Measurements from ENCODE around the gene PLPP4.

The PLPP4 gene

GRCh38 chr10:120456626-120457430, at the start of gene PLPP4:
TSS of gene PLPP4 (plus strand) at chr10:120457227. CDS start at chr10:120457306, 79 bp downstream.
- Histone ChIP-seq H3K9ac (ENCODE audit: low read depth, low read length) (peak within 1 kb of the TSS; percentile 24), H3K9me3 (ENCODE audit: control insufficient read depth, insufficient read depth, low read length) (no peaks in the 10 kb centered on the region), H3K36me3 (ENCODE audit: control insufficient read depth, insufficient read depth, low read length) (no peaks in the 10 kb centered on the region), H3K4me1 (ENCODE audit: control insufficient read depth, insufficient read depth, low read length) (peaks cover 4% of the 10 kb centered on the region), H3K27me3 (ENCODE audit: control insufficient read depth, insufficient read depth, low read length) (peaks cover 67% of the 10 kb centered on the region), H3K4me3 (ENCODE audit: low read depth, low read length) (peak within 1 kb of the TSS; percentile 63)

- Histone ChIP-seq H3K36me3 (ENCODE audit: control insufficient read depth, insufficient read depth, low read length) (no peaks in the 10 kb centered on the region), H3K4me3 (ENCODE audit: low read depth, low read length) (no peak overlapping the region), H3K9ac (ENCODE audit: low read depth, low read length) (no peak overlapping the region), H3K27me3 (ENCODE audit: control insufficient read depth, insufficient read depth, low read length) (no peaks in the 10 kb centered on the region), H3K4me1 (ENCODE audit: control insufficient read depth, insufficient read depth, low read length) (no peaks in the 10 kb centered on the region), H3K9me3 (ENCODE audit: control insufficient read depth, insufficient read depth, low read length) (no peaks in the 10 kb centered on the region)
These were observed 47.2 kb upstream of the PLPP4 start for GRCh38 chr10:120409816-120410215.

GRCh38 chr10:120414946-120415345, 42.1 kb upstream of the PLPP4 start:
- Histone ChIP-seq H3K4me1 (ENCODE audit: control insufficient read depth, insufficient read depth, low read length) (no peaks in the 10 kb centered on the region), H3K27me3 (ENCODE audit: control insufficient read depth, insufficient read depth, low read length) (no peaks in the 10 kb centered on the region), H3K36me3 (ENCODE audit: control insufficient read depth, insufficient read depth, low read length) (no peaks in the 10 kb centered on the region), H3K9me3 (ENCODE audit: control insufficient read depth, insufficient read depth, low read length) (no peaks in the 10 kb centered on the region), H3K9ac (ENCODE audit: low read depth, low read length) (no peak overlapping the region), H3K4me3 (ENCODE audit: low read depth, low read length) (no peak overlapping the region)

GRCh38 chr10:120415709-120416330, 41.2 kb upstream of the PLPP4 start:
- no peak overlapping the region for H3K4me3 ChIP-seq (ENCODE audit: low read depth, low read length)
- H3K9me3 ChIP-seq (ENCODE audit: control insufficient read depth, insufficient read depth, low read length) = no peaks in the 10 kb centered on the region
- H3K9ac ChIP-seq (ENCODE audit: low read depth, low read length) = no peak overlapping the region
- H3K4me1 ChIP-seq (ENCODE audit: control insufficient read depth, insufficient read depth, low read length) = no peaks in the 10 kb centered on the region
- no peaks in the 10 kb centered on the region for H3K27me3 ChIP-seq (ENCODE audit: control insufficient read depth, insufficient read depth, low read length)
- no peaks in the 10 kb centered on the region for H3K36me3 ChIP-seq (ENCODE audit: control insufficient read depth, insufficient read depth, low read length)

GRCh38 chr10:120420421-120420820, 36.6 kb upstream of the PLPP4 start:
- Histone ChIP-seq H3K4me1 (ENCODE audit: control insufficient read depth, insufficient read depth, low read length) (no peaks in the 10 kb centered on the region), H3K36me3 (ENCODE audit: control insufficient read depth, insufficient read depth, low read length) (no peaks in the 10 kb centered on the region), H3K27me3 (ENCODE audit: control insufficient read depth, insufficient read depth, low read length) (no peaks in the 10 kb centered on the region), H3K9me3 (ENCODE audit: control insufficient read depth, insufficient read depth, low read length) (no peaks in the 10 kb centered on the region), H3K9ac (ENCODE audit: low read depth, low read length) (no peak overlapping the region), H3K4me3 (ENCODE audit: low read depth, low read length) (no peak overlapping the region)

- Histone ChIP-seq H3K4me1 (ENCODE audit: control insufficient read depth, insufficient read depth, low read length) (no peaks in the 10 kb centered on the region), H3K9me3 (ENCODE audit: control insufficient read depth, insufficient read depth, low read length) (no peaks in the 10 kb centered on the region), H3K4me3 (ENCODE audit: low read depth, low read length) (no peak overlapping the region), H3K9ac (ENCODE audit: low read depth, low read length) (no peak overlapping the region), H3K36me3 (ENCODE audit: control insufficient read depth, insufficient read depth, low read length) (no peaks in the 10 kb centered on the region), H3K27me3 (ENCODE audit: control insufficient read depth, insufficient read depth, low read length) (no peaks in the 10 kb centered on the region)
These were observed 35.8 kb upstream of the PLPP4 start for GRCh38 chr10:120421250-120421649.

- no peaks in the 10 kb centered on the region for H3K4me1 ChIP-seq (ENCODE audit: control insufficient read depth, insufficient read depth, low read length)
- no peaks in the 10 kb centered on the region for H3K27me3 ChIP-seq (ENCODE audit: control insufficient read depth, insufficient read depth, low read length)
- no peaks in the 10 kb centered on the region for H3K36me3 ChIP-seq (ENCODE audit: control insufficient read depth, insufficient read depth, low read length)
These were observed 34.6 kb upstream of the PLPP4 start for GRCh38 chr10:120422457-120422856.

GRCh38 chr10:120423431-120424197, 33.4 kb upstream of the PLPP4 start:
- H3K36me3 ChIP-seq (ENCODE audit: control insufficient read depth, insufficient read depth, low read length) = no peaks in the 10 kb centered on the region
- no peak overlapping the region for H3K4me3 ChIP-seq (ENCODE audit: low read depth, low read length)
- no peaks in the 10 kb centered on the region for H3K9me3 ChIP-seq (ENCODE audit: control insufficient read depth, insufficient read depth, low read length)
- no peak overlapping the region for H3K9ac ChIP-seq (ENCODE audit: low read depth, low read length)
- no peaks in the 10 kb centered on the region for H3K4me1 ChIP-seq (ENCODE audit: control insufficient read depth, insufficient read depth, low read length)
- no peaks in the 10 kb centered on the region for H3K27me3 ChIP-seq (ENCODE audit: control insufficient read depth, insufficient read depth, low read length)

More at GRCh38 chr10:120422457-120422856, 34.6 kb upstream of the PLPP4 start:
- Histone ChIP-seq H3K9me3 (ENCODE audit: control insufficient read depth, insufficient read depth, low read length) (no peaks in the 10 kb centered on the region), H3K9ac (ENCODE audit: low read depth, low read length) (no peak overlapping the region), H3K4me3 (ENCODE audit: low read depth, low read length) (no peak overlapping the region)

GRCh38 chr10:120424198-120424464, 32.9 kb upstream of the PLPP4 start:
- Histone ChIP-seq H3K4me1 (ENCODE audit: control insufficient read depth, insufficient read depth, low read length) (no peaks in the 10 kb centered on the region), H3K4me3 (ENCODE audit: low read depth, low read length) (no peak overlapping the region), H3K27me3 (ENCODE audit: control insufficient read depth, insufficient read depth, low read length) (no peaks in the 10 kb centered on the region), H3K9ac (ENCODE audit: low read depth, low read length) (no peak overlapping the region), H3K36me3 (ENCODE audit: control insufficient read depth, insufficient read depth, low read length) (no peaks in the 10 kb centered on the region), H3K9me3 (ENCODE audit: control insufficient read depth, insufficient read depth, low read length) (no peaks in the 10 kb centered on the region)

- no peaks in the 10 kb centered on the region for H3K9me3 ChIP-seq (ENCODE audit: control insufficient read depth, insufficient read depth, low read length)
- no peaks in the 10 kb centered on the region for H3K36me3 ChIP-seq (ENCODE audit: control insufficient read depth, insufficient read depth, low read length)
- no peaks in the 10 kb centered on the region for H3K4me1 ChIP-seq (ENCODE audit: control insufficient read depth, insufficient read depth, low read length)
- H3K4me3 ChIP-seq (ENCODE audit: low read depth, low read length) = no peak overlapping the region
- H3K27me3 ChIP-seq (ENCODE audit: control insufficient read depth, insufficient read depth, low read length) = no peaks in the 10 kb centered on the region
- no peak overlapping the region for H3K9ac ChIP-seq (ENCODE audit: low read depth, low read length)
These were observed 30.7 kb upstream of the PLPP4 start for GRCh38 chr10:120426306-120426705.

- Histone ChIP-seq H3K36me3 (ENCODE audit: control insufficient read depth, insufficient read depth, low read length) (no peaks in the 10 kb centered on the region), H3K9me3 (ENCODE audit: control insufficient read depth, insufficient read depth, low read length) (no peaks in the 10 kb centered on the region), H3K9ac (ENCODE audit: low read depth, low read length) (no peak overlapping the region), H3K4me1 (ENCODE audit: control insufficient read depth, insufficient read depth, low read length) (no peaks in the 10 kb centered on the region), H3K4me3 (ENCODE audit: low read depth, low read length) (no peak overlapping the region), H3K27me3 (ENCODE audit: control insufficient read depth, insufficient read depth, low read length) (no peaks in the 10 kb centered on the region)
These were observed 28.3 kb upstream of the PLPP4 start for GRCh38 chr10:120428754-120429153.

- no peaks in the 10 kb centered on the region for H3K4me1 ChIP-seq (ENCODE audit: control insufficient read depth, insufficient read depth, low read length)
- H3K27me3 ChIP-seq (ENCODE audit: control insufficient read depth, insufficient read depth, low read length) = no peaks in the 10 kb centered on the region
- no peak overlapping the region for H3K4me3 ChIP-seq (ENCODE audit: low read depth, low read length)
- no peaks in the 10 kb centered on the region for H3K36me3 ChIP-seq (ENCODE audit: control insufficient read depth, insufficient read depth, low read length)
- no peak overlapping the region for H3K9ac ChIP-seq (ENCODE audit: low read depth, low read length)
- no peaks in the 10 kb centered on the region for H3K9me3 ChIP-seq (ENCODE audit: control insufficient read depth, insufficient read depth, low read length)
These were observed 27.6 kb upstream of the PLPP4 start for GRCh38 chr10:120429395-120429794.
